ENCODE measurements around the gene CRYGA. TPM values are rescaled to one million over a fixed set of nuclear protein-coding genes. Genes with fewer than 3 reads are reported as not detected.
"Not testable (repeated sequence)": the region's sequence is repeated elsewhere in the genome, so short reads cannot be mapped to it uniquely, and the experiment has no call there.

Gene CRYGA
- total and polyA plus RNA-seq, 12 donors, result not detected

- no peaks in the 10 kb centered on the region for H3K27me3 ChIP-seq
- ATAC-seq (no peak), DNase-seq (no peak)
- no peaks in the 10 kb centered on the region for H3K36me3 ChIP-seq
- H3K4me3 ChIP-seq, result no peak overlapping the region
- 44 to 52% methylated on average over 8 of the region's 8 CpGs for WGBS, 2 donors
- H3K9me3 ChIP-seq, result peaks cover 0 to 9% (median 0%) of the 10 kb centered on the region in 11 donors
- H3K4me1 ChIP-seq, result no peaks in the 10 kb centered on the region
- intact Hi-C loops (cut with DNase I), result no loop called here
- H3K27ac ChIP-seq, result no peak overlapping the region
- TF ChIP-seq, protein P1, sequence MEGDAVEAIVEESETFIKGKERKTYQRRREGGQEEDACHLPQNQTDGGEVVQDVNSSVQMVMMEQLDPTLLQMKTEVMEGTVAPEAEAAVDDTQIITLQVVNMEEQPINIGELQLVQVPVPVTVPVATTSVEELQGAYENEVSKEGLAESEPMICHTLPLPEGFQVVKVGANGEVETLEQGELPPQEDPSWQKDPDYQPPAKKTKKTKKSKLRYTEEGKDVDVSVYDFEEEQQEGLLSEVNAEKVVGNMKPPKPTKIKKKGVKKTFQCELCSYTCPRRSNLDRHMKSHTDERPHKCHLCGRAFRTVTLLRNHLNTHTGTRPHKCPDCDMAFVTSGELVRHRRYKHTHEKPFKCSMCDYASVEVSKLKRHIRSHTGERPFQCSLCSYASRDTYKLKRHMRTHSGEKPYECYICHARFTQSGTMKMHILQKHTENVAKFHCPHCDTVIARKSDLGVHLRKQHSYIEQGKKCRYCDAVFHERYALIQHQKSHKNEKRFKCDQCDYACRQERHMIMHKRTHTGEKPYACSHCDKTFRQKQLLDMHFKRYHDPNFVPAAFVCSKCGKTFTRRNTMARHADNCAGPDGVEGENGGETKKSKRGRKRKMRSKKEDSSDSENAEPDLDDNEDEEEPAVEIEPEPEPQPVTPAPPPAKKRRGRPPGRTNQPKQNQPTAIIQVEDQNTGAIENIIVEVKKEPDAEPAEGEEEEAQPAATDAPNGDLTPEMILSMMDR (IDR thresholded peaks at IDR 0.05), result no peak
Observed at GRCh38 chr2:208142240-208142924, 21.0 kb downstream of the CRYGA start.

- TF ChIP-seq, protein P1 (IDR thresholded peaks at IDR 0.05), result no peak
- peaks cover 0 to 3% (median 0%) of the 10 kb centered on the region in 7 donors for H3K27me3 ChIP-seq
- ATAC-seq, result no peak
- peaks cover 0 to 9% (median 0%) of the 10 kb centered on the region in 11 donors for H3K9me3 ChIP-seq
- 85 to 87% methylated on average over 18 of the region's 18 CpGs for WGBS, 2 donors
- no peaks in the 10 kb centered on the region for H3K4me1 ChIP-seq
- H3K36me3 ChIP-seq, result no peaks in the 10 kb centered on the region
- DNase-seq, result no peak
- intact Hi-C loops (cut with DNase I), result no loop called here
- no peak overlapping the region for H3K4me3 ChIP-seq
- no peak overlapping the region for H3K27ac ChIP-seq
Observed at GRCh38 chr2:208139447-208139846, 23.9 kb downstream of the CRYGA start.

DNA sequence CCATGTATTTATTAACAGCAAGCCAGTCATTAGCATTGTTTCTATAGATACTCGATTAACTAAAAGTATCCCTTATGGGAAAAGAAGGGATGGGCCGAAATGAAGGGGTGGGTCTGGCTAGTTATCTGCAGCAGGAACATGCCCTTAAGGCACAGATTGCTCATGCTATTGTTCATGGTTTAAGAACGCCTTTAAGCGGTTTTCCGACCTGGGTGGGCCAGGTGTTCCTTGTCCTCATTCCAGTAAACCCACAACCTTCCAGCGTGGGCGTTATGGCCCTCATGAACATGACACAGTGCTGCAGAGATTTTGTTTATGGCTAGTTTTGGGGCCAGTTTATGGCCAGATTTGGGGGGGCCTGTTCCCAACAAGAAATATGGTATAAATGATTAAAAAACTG is 25.1 kb downstream of the CRYGA start:
- ATAC-seq; H3K4me1 ChIP-seq; H3K9me3 ChIP-seq; H3K36me3 ChIP-seq; DNase-seq; intact Hi-C loops (cut with DNase I); H3K4me3 ChIP-seq; H3K27ac ChIP-seq; H3K27me3 ChIP-seq: not testable (repeated sequence)
- 92 to 97% methylated on average over 7 of the region's 7 CpGs for WGBS, 2 donors

GRCh38 chr2:208136716-208137094 is 26.7 kb downstream of the CRYGA start:
- WGBS, 2 donors, result 92 to 95% methylated on average over 2 of the region's 2 CpGs
- H3K27ac ChIP-seq, result no peak overlapping the region
- no peak for ATAC-seq
- peaks cover 0 to 9% (median 0%) of the 10 kb centered on the region in 11 donors for H3K9me3 ChIP-seq
- intact Hi-C loops (cut with DNase I), result no loop called here
- H3K36me3 ChIP-seq, result no peaks in the 10 kb centered on the region
- peaks cover 0 to 3% (median 0%) of the 10 kb centered on the region in 7 donors for H3K27me3 ChIP-seq
- H3K4me3 ChIP-seq, result no peak overlapping the region
- DNase-seq, result no peak
- H3K4me1 ChIP-seq, result no peaks in the 10 kb centered on the region
- TF ChIP-seq, protein P1 (IDR thresholded peaks at IDR 0.05), result no peak
